Trophoblast cell (in vitro differentiated cells and primary cell): Measurements from ENCODE around the gene RPL19.

Experiments used
- DNase-seq, 2 donors: peaks; one replicate each; pipeline ENCODE4 v3.0.0-alpha.2; 2016
- H2AFZ ChIP-seq: 2 replicates; pipeline ENCODE4 v1.6.1; 2013; ENCODE audit warnings: low read length, moderate library complexity, mild to moderate bottlenecking; ENCODE audit not compliant: insufficient read depth, poor library complexity
- H2AK5ac ChIP-seq: 2 replicates; pipeline ENCODE4 v1.6.1; 2013; ENCODE audit warnings: mild to moderate bottlenecking, low read length
- H2BK120ac ChIP-seq: 2 replicates; pipeline ENCODE4 v1.6.1; 2013; ENCODE audit warnings: low read length, mild to moderate bottlenecking, moderate library complexity; ENCODE audit not compliant: insufficient read depth, poor library complexity
- H2BK12ac ChIP-seq: 2 replicates; pipeline ENCODE4 v1.6.1; 2013; ENCODE audit warnings: mild to moderate bottlenecking, low read length, moderate library complexity
- H2BK5ac ChIP-seq: 2 replicates; pipeline ENCODE4 v1.6.1; 2013; ENCODE audit warnings: low read length, low read depth, moderate library complexity, mild to moderate bottlenecking; ENCODE audit not compliant: poor library complexity
- H3K14ac ChIP-seq: 2 replicates; pipeline ENCODE4 v1.6.1; 2013; ENCODE audit warnings: mild to moderate bottlenecking, low read length
- H3K18ac ChIP-seq: 2 replicates; pipeline ENCODE4 v1.6.1; 2013; ENCODE audit warnings: mild to moderate bottlenecking, low read length
- H3K23ac ChIP-seq: 2 replicates; pipeline ENCODE4 v1.6.1; 2013; ENCODE audit warnings: low read length
- H3K27ac ChIP-seq: 2 replicates; pipeline ENCODE4 v1.5.1; 2013; ENCODE audit warnings: low read depth, mild to moderate bottlenecking, inconsistent platforms, low read length, moderate library complexity
- H3K27me3 ChIP-seq: 2 replicates; pipeline ENCODE4 v1.6.1; 2013; ENCODE audit warnings: inconsistent platforms, mild to moderate bottlenecking, low read length, moderate library complexity; ENCODE audit not compliant: insufficient read depth
- H3K36me3 ChIP-seq, 2 experiments: 1 replicate in 1 of 2; 2 replicates in 1 of 2; pipeline ENCODE4 v1.6.1; 2013; ENCODE audit warnings: low read length in 2 of 2, mild to moderate bottlenecking in 2 of 2, moderate library complexity in 1 of 2; ENCODE audit not compliant: insufficient read depth in 2 of 2, control insufficient read depth in 1 of 2
- H3K4ac ChIP-seq: 2 replicates; pipeline ENCODE4 v1.6.1; 2013; ENCODE audit warnings: low read depth, mild to moderate bottlenecking, low read length, moderate library complexity
- H3K4me1 ChIP-seq, 2 experiments: 1 replicate in 1 of 2; 2 replicates in 1 of 2; pipeline ENCODE4 v1.6.1; 2013; ENCODE audit warnings: low read length in 2 of 2, mild to moderate bottlenecking in 2 of 2, moderate library complexity in 1 of 2; ENCODE audit not compliant: insufficient read depth in 2 of 2, control insufficient read depth in 1 of 2
- H3K4me2 ChIP-seq: 2 replicates; pipeline ENCODE4 v1.6.1; 2013; ENCODE audit warnings: inconsistent platforms, mild to moderate bottlenecking, low read length, moderate library complexity
- H3K4me3 ChIP-seq: 2 replicates; pipeline ENCODE4 v1.5.1; 2013; ENCODE audit warnings: mild to moderate bottlenecking, low read depth, low read length, inconsistent platforms
- H3K79me1 ChIP-seq: one replicate; pipeline ENCODE4 v1.6.1; 2013; ENCODE audit warnings: low read length
- H3K79me2 ChIP-seq: 2 replicates; pipeline ENCODE4 v1.6.1; 2013; ENCODE audit warnings: low read length, mild to moderate bottlenecking; ENCODE audit not compliant: control insufficient read depth, insufficient read depth, poor library complexity
- H3K9ac ChIP-seq: 2 replicates; pipeline ENCODE4 v1.6.1; 2013; ENCODE audit warnings: mild to moderate bottlenecking, low read length
- H3K9me3 ChIP-seq: 2 replicates; pipeline ENCODE4 v1.6.1; 2013; ENCODE audit warnings: low read depth, mild to moderate bottlenecking, control low read depth, inconsistent platforms, low read length; ENCODE audit not compliant: insufficient read depth
- H4K12ac ChIP-seq: 2 replicates; pipeline ENCODE4 v1.6.1; 2013; ENCODE audit warnings: low read depth, mild to moderate bottlenecking, low read length, moderate library complexity
- H4K8ac ChIP-seq: 2 replicates; pipeline ENCODE4 v1.6.1; 2013; ENCODE audit warnings: low read depth, mild to moderate bottlenecking, low read length, moderate library complexity
- H4K91ac ChIP-seq: one replicate; pipeline ENCODE4 v1.6.1; 2013; ENCODE audit warnings: low read depth, mild to moderate bottlenecking, low read length, moderate library complexity
- WGBS: extraction: QIAGEN DNeasy Blood & Tissue Kit; methylation state at CpG from one replicate; pipeline ENCODE4 v1.1.7; 2013; ENCODE audit warnings: missing lambda C conversion rate; ENCODE audit not compliant: insufficient read length, insufficient coverage; ENCODE audit errors: extremely low coverage; 5-methylcytosine and 5-hydroxymethylcytosine counted together

RPL19 gene

GRCh38 chr17:39225308-39225958 is 25.4 kb downstream of the RPL19 start, which contains the start of gene STAC2:
STAC2 (minus strand) TSS chr17:39225945; CDS start chr17:39225502, 443 bp downstream.
- no peak within 1 kb of the TSS for H3K27ac ChIP-seq
- H2AFZ ChIP-seq, result peak within 1 kb of the TSS; percentile 31
- H4K91ac ChIP-seq, result no peak within 1 kb of the TSS
- peaks cover 5% of the 10 kb centered on the region for H3K9me3 ChIP-seq
- H2BK12ac ChIP-seq, result no peak within 1 kb of the TSS
- no peak within 1 kb of the TSS for H4K8ac ChIP-seq
- H3K4me3 ChIP-seq, result peak within 1 kb of the TSS; percentile 28
- DNase-seq, result no peak
- no peak within 1 kb of the TSS for H3K4ac ChIP-seq
- no peak within 1 kb of the TSS for H2BK120ac ChIP-seq
- H2BK5ac ChIP-seq, result no peak within 1 kb of the TSS
- no peaks in the 10 kb centered on the region for H3K36me3 ChIP-seq
- no peak within 1 kb of the TSS for H3K23ac ChIP-seq
- H3K4me2 ChIP-seq, result peak within 1 kb of the TSS; percentile 55
- H3K79me2 ChIP-seq, result no peaks in the 10 kb centered on the region
- WGBS, result no CpG with 5 or more reads among the region's 71 CpGs
- H3K27me3 ChIP-seq, result peaks cover 39% of the 10 kb centered on the region
- no peak within 1 kb of the TSS for H3K9ac ChIP-seq
- peaks cover 6 to 9% of the 10 kb centered on the region in 2 experiments for H3K4me1 ChIP-seq
- H3K14ac ChIP-seq, result no peak within 1 kb of the TSS
- H4K12ac ChIP-seq, result no peak within 1 kb of the TSS
- no peaks in the 10 kb centered on the region for H3K79me1 ChIP-seq
- no peak within 1 kb of the TSS for H2AK5ac ChIP-seq
- H3K18ac ChIP-seq, result no peak within 1 kb of the TSS

DNA sequence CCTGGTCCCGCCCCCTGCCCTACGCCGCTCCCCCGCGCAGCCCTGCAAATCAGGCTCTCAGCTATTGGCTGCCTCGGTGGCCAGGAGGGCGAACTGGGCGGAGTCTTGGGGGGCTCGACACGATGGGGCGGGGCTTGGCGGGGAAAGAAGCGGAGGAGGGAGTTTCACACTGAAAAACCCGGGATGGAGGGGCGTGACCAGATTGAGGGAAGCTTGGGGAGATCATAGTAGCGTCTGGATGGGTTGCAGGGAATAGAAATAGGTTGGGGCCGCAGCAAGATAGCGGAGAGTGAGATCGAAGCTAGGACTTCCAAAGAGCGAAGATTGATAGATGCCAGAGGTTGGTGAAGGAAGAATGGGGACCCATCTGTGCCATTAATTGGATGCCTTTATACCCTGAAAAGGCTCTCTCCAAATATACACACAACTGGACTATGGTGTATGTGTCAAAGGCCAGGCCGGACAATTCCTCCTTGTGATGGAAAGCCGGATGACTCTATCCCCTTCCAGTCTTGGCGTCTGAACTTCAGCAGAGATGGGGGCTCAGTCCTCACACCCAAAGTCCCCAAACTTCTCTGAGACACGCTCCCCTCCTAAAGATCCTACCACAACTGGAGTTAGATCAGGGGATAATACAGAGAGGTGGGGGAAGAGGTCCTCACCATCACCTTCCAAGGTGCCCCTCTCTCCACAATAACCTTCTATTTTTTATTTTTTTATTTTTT is 26.0 kb downstream of the RPL19 start:
- H3K27ac ChIP-seq, result no peak overlapping the region
- peak overlapping the region; percentile 44 for H3K4me2 ChIP-seq
- H3K18ac ChIP-seq, result no peak overlapping the region
- peaks cover 5% of the 10 kb centered on the region for H3K9me3 ChIP-seq
- H4K8ac ChIP-seq, result no peak overlapping the region
- H3K23ac ChIP-seq, result no peak overlapping the region
- no peak overlapping the region for H2BK120ac ChIP-seq
- H2BK12ac ChIP-seq, result no peak overlapping the region
- no peak overlapping the region for H3K4me3 ChIP-seq
- H3K4ac ChIP-seq, result no peak overlapping the region
- no peak overlapping the region for H4K12ac ChIP-seq
- peak overlapping the region; percentile 31 for H2AFZ ChIP-seq
- no peak overlapping the region for H2AK5ac ChIP-seq
- WGBS, result no CpG with 5 or more reads among the region's 24 CpGs
- H3K79me2 ChIP-seq, result no peaks in the 10 kb centered on the region
- H3K4me1 ChIP-seq, result peaks cover 6 to 9% of the 10 kb centered on the region in 2 experiments
- no peaks in the 10 kb centered on the region for H3K36me3 ChIP-seq
- H3K79me1 ChIP-seq, result no peaks in the 10 kb centered on the region
- H4K91ac ChIP-seq, result no peak overlapping the region
- H3K9ac ChIP-seq, result no peak overlapping the region
- DNase-seq, result no peak
- no peak overlapping the region for H2BK5ac ChIP-seq
- no peak overlapping the region for H3K14ac ChIP-seq
- H3K27me3 ChIP-seq, result peaks cover 39% of the 10 kb centered on the region

DNA sequence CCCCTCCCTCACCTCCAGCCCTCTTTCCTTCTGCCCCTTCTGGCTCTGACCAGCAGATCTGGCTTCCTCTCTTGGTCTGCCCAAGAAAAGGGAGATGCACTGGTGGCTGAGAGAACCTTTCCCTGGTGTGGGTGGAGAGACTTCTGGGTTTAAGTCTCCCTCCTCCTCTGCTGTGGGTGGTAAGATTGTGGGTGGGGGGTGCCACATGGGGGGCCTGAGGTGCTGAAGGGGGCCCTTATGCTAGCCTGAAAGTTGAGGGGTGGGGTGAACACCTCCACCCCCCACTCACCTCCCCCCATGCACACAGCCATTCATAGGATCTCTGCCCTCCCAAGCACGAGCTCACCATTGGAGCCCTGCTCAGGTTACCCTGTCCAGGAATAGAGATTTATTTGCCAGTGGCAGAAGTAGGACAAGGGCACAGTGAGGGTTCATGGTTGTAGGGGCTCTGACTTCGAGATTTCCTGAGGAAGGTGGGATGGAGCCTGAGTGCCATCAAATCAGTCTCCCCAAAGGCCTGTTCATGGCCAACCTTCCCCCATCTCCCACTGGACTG is 27.4 kb downstream of the RPL19 start:
- Histone ChIP-seq H3K9ac (no peak overlapping the region), H2AFZ (no peak overlapping the region), H4K91ac (no peak overlapping the region), H3K9me3 (peaks cover 5% of the 10 kb centered on the region), H2AK5ac (no peak overlapping the region), H3K4me2 (no peak overlapping the region), H3K27ac (no peak overlapping the region), H3K79me2 (no peaks in the 10 kb centered on the region), H2BK120ac (no peak overlapping the region), H3K79me1 (no peaks in the 10 kb centered on the region), H3K23ac (no peak overlapping the region), H3K14ac (no peak overlapping the region), H4K8ac (no peak overlapping the region), H2BK12ac (no peak overlapping the region), H4K12ac (no peak overlapping the region), H2BK5ac (no peak overlapping the region), H3K4me3 (peak overlapping the region; percentile 20), H3K36me3 (no peaks in the 10 kb centered on the region), H3K4ac (no peak overlapping the region), H3K18ac (no peak overlapping the region), H3K27me3 (peaks cover 36% of the 10 kb centered on the region), H3K4me1 (peaks cover 6 to 12% of the 10 kb centered on the region in 2 experiments)
- DNase-seq, result no peak
- WGBS, result no CpG with 5 or more reads among the region's 2 CpGs

- no CpG with 5 or more reads among the region's 11 CpGs for whole genome bisulfite sequencing
- no peak overlapping the region for H2BK120ac ChIP-seq
- no peaks in the 10 kb centered on the region for H3K9me3 ChIP-seq
- peaks cover 6 to 12% of the 10 kb centered on the region in 2 experiments for H3K4me1 ChIP-seq
- no peak overlapping the region for H3K4me2 ChIP-seq
- no peak overlapping the region for H3K4ac ChIP-seq
- no peak overlapping the region for H3K14ac ChIP-seq
- H2AFZ ChIP-seq, result no peak overlapping the region
- no peak overlapping the region for H3K4me3 ChIP-seq
- no peak overlapping the region for H4K91ac ChIP-seq
- H3K23ac ChIP-seq, result no peak overlapping the region
- peaks cover 22% of the 10 kb centered on the region for H3K27me3 ChIP-seq
- no peak for DNase-seq
- H3K79me1 ChIP-seq, result no peaks in the 10 kb centered on the region
- H3K9ac ChIP-seq, result no peak overlapping the region
- no peak overlapping the region for H4K12ac ChIP-seq
- no peaks in the 10 kb centered on the region for H3K79me2 ChIP-seq
- H2BK12ac ChIP-seq, result no peak overlapping the region
- no peak overlapping the region for H3K27ac ChIP-seq
- H3K18ac ChIP-seq, result no peak overlapping the region
- no peak overlapping the region for H2AK5ac ChIP-seq
- no peaks in the 10 kb centered on the region for H3K36me3 ChIP-seq
- H4K8ac ChIP-seq, result no peak overlapping the region
- no peak overlapping the region for H2BK5ac ChIP-seq
Observed at GRCh38 chr17:39229274-39229913, 29.3 kb downstream of the RPL19 start.
